Breast epithelium (tissue), 3 donors: ENCODE measurements around the gene UBE4B.

Experiments
- POLR2A ChIP-seq: fragments of 450-650 bp; IDR thresholded peaks from one replicate; pipeline ENCODE4 v1.6.1; 2016; ENCODE audit warnings: antibody characterized with exemption, mild to moderate bottlenecking, moderate library complexity
- POLR2AphosphoS5 ChIP-seq, 3 donors: sonication (generic); formaldehyde crosslinking; IDR thresholded peaks; one replicate each; pipeline ENCODE4 v1.6.1; 2017; ENCODE audit warnings: antibody characterized with exemption in 3 of 3
- TF ChIP-seq, protein P1 (sequence below), 3 donors: fragments of 450-650 bp; IDR thresholded peaks; one replicate each; pipeline ENCODE4 v1.5.1; 2016 to 2017; ENCODE audit warnings: antibody characterized with exemption in 3 of 3, mild to moderate bottlenecking in 3 of 3, moderate library complexity in 3 of 3

- TF ChIP-seq, protein P1, sequence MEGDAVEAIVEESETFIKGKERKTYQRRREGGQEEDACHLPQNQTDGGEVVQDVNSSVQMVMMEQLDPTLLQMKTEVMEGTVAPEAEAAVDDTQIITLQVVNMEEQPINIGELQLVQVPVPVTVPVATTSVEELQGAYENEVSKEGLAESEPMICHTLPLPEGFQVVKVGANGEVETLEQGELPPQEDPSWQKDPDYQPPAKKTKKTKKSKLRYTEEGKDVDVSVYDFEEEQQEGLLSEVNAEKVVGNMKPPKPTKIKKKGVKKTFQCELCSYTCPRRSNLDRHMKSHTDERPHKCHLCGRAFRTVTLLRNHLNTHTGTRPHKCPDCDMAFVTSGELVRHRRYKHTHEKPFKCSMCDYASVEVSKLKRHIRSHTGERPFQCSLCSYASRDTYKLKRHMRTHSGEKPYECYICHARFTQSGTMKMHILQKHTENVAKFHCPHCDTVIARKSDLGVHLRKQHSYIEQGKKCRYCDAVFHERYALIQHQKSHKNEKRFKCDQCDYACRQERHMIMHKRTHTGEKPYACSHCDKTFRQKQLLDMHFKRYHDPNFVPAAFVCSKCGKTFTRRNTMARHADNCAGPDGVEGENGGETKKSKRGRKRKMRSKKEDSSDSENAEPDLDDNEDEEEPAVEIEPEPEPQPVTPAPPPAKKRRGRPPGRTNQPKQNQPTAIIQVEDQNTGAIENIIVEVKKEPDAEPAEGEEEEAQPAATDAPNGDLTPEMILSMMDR (IDR thresholded peaks at IDR 0.05) = no peak
- TF ChIP-seq POLR2A = no peak
- no peak for TF ChIP-seq POLR2AphosphoS5 (IDR thresholded peaks at IDR 0.05)
Observed at GRCh38 chr1:10209590-10209904, 176.8 kb downstream of the UBE4B start.
